Hepatocyte (in vitro differentiated cells): ENCODE data around the gene SLC46A2. TPM values are rescaled to one million over a fixed set of nuclear protein-coding genes. Genes with fewer than 3 reads are reported as not detected.

ENCODE experiments used
- DNase-seq: peaks from one replicate; pipeline ENCODE4 v3.0.0-alpha.2; 2016; ENCODE audit warnings: low spot score
- H2AFZ ChIP-seq: fragments of 200-600 bp; sonication (generic); 2 replicates; pipeline ENCODE4 v1.6.0; 2016; ENCODE audit warnings: antibody characterized with exemption, mild to moderate bottlenecking
- H3K27ac ChIP-seq: fragments of 200-600 bp; sonication (generic); 2 replicates; pipeline ENCODE4 v1.5.1; 2016; ENCODE audit warnings: mild to moderate bottlenecking
- H3K27me3 ChIP-seq: fragments of 200-600 bp; sonication (generic); 2 replicates; pipeline ENCODE4 v1.6.1; 2016
- H3K36me3 ChIP-seq: fragments of 200-600 bp; sonication (generic); replicated peaks from 2 replicates; pipeline ENCODE4 v1.5.1; 2016; ENCODE audit warnings: low read depth; ENCODE audit not compliant: insufficient read depth
- H3K4me1 ChIP-seq: fragments of 200-600 bp; sonication (generic); 2 replicates; pipeline ENCODE4 v1.5.1; 2016; ENCODE audit warnings: mild to moderate bottlenecking, moderate library complexity; ENCODE audit not compliant: insufficient read depth
- H3K4me2 ChIP-seq: fragments of 200-600 bp; sonication (generic); 2 replicates; pipeline ENCODE4 v1.6.0; 2016
- H3K4me3 ChIP-seq: fragments of 200-600 bp; sonication (generic); 2 replicates; pipeline ENCODE4 v1.5.1; 2016; ENCODE audit warnings: mild to moderate bottlenecking
- H3K79me2 ChIP-seq: fragments of 200-600 bp; sonication (generic); 2 replicates; pipeline ENCODE4 v1.6.0; 2017; ENCODE audit warnings: mild to moderate bottlenecking
- H3K9me2 ChIP-seq: fragments of 200-600 bp; sonication (generic); replicated peaks from 2 replicates; pipeline ENCODE4 v1.6.0; 2017; ENCODE audit warnings: mild to moderate bottlenecking; ENCODE audit not compliant: insufficient read depth
- H3K9me3 ChIP-seq: fragments of 200-600 bp; sonication (generic); 2 replicates; pipeline ENCODE4 v1.5.1; 2016; ENCODE audit warnings: low read depth, mild to moderate bottlenecking
- H4K20me1 ChIP-seq: fragments of 200-600 bp; sonication (generic); 2 replicates; pipeline ENCODE4 v1.6.0; 2016; ENCODE audit warnings: mild to moderate bottlenecking; ENCODE audit not compliant: insufficient read depth, poor library complexity, severe bottlenecking
- EZH2 ChIP-seq: fragments of 200-600 bp; sonication (generic); IDR thresholded peaks from 2 replicates; pipeline ENCODE4 v1.6.1; 2016; ENCODE audit warnings: antibody characterized with exemption, mild to moderate bottlenecking, borderline replicate concordance
- EZH2phosphoT487 ChIP-seq: fragments of 200-600 bp; sonication (generic); IDR thresholded peaks from one replicate; pipeline ENCODE4 v1.6.1; 2018; ENCODE audit warnings: antibody characterized with exemption, mild to moderate bottlenecking, low read depth, moderate library complexity; ENCODE audit not compliant: unreplicated experiment, severe bottlenecking
- WGBS: methylation state at CpG from one replicate; pipeline ENCODE4 v1.1.6; 2016; ENCODE audit warnings: low lambda C conversion rate; ENCODE audit errors: missing lambda C conversion rate; 5-methylcytosine and 5-hydroxymethylcytosine counted together
- polyA plus RNA-seq: library from polyadenylated mRNA; unstranded; fragments of >200 nt; fragmentation: Nextera tagmentation; extraction: Ambion mirVana; gene quantifications from 2 replicates; pipeline ENCODE4 v1.2.1, GENCODE V29; 2016
- total RNA-seq: library from RNA; depleted of rRNA; stranded (reverse); fragments of >200 nt; gene quantifications from 2 replicates; pipeline ENCODE4 v1.2.3, GENCODE V29; 2014
- TF ChIP-seq, protein P1 (sequence below): fragments of 200-600 bp; sonication (generic); IDR thresholded peaks from 2 replicates; pipeline ENCODE4 v1.5.1; 2016; ENCODE audit warnings: antibody characterized with exemption, mild to moderate bottlenecking; ENCODE audit not compliant: poor library complexity

The SLC46A2 gene
- total and polyA plus RNA-seq, 2 experiments from 2014 or later: not detected

DNA sequence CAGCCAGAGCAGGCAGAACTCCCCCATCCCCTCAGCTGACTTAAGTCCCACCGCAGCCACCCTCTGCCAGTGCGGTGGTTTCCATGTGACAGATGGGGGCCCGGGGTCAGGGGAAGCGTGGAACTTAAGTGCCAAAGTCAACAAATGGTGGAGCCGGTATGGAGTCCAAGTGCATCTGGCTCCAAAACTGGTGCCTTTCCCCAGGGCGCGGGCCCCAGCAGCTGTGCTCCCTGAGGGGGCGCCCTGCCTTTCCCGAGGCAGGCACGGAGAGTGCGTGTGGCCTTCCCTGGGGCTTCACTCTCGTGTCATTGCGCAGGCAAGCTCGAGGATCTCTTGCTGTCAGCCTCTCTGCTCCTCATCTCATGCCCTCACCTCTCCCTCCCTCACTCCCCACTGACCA, 33.8 kb downstream of the SLC46A2 start:
- WGBS: 93% methylated on average over 14 of the region's 14 CpGs
- Histone ChIP-seq H3K27me3 (no peaks in the 10 kb centered on the region), H3K79me2 (no peaks in the 10 kb centered on the region), H3K9me3 (no peaks in the 10 kb centered on the region), H3K36me3 (no peaks in the 10 kb centered on the region), H3K4me2 (no peak overlapping the region), H3K4me3 (no peak overlapping the region), H2AFZ (no peak overlapping the region), H4K20me1 (no peaks in the 10 kb centered on the region), H3K9me2 (no peaks in the 10 kb centered on the region), H3K4me1 (no peaks in the 10 kb centered on the region), H3K27ac (no peak overlapping the region)
- no peak for TF ChIP-seq EZH2
- TF ChIP-seq EZH2phosphoT487: no peak
- TF ChIP-seq, protein P1, sequence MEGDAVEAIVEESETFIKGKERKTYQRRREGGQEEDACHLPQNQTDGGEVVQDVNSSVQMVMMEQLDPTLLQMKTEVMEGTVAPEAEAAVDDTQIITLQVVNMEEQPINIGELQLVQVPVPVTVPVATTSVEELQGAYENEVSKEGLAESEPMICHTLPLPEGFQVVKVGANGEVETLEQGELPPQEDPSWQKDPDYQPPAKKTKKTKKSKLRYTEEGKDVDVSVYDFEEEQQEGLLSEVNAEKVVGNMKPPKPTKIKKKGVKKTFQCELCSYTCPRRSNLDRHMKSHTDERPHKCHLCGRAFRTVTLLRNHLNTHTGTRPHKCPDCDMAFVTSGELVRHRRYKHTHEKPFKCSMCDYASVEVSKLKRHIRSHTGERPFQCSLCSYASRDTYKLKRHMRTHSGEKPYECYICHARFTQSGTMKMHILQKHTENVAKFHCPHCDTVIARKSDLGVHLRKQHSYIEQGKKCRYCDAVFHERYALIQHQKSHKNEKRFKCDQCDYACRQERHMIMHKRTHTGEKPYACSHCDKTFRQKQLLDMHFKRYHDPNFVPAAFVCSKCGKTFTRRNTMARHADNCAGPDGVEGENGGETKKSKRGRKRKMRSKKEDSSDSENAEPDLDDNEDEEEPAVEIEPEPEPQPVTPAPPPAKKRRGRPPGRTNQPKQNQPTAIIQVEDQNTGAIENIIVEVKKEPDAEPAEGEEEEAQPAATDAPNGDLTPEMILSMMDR: no peak
- DNase-seq: no peak

GRCh38 chr9:112856200-112856599, 34.5 kb downstream of the SLC46A2 start:
- no peaks in the 10 kb centered on the region for H3K79me2 ChIP-seq
- 97% methylated on average over 3 of the region's 8 CpGs for WGBS
- no peak overlapping the region for H3K4me3 ChIP-seq
- no peak for DNase-seq
- no peak overlapping the region for H2AFZ ChIP-seq
- no peaks in the 10 kb centered on the region for H3K4me1 ChIP-seq
- TF ChIP-seq, protein P1: no peak
- TF ChIP-seq EZH2phosphoT487 (no peak), EZH2 (no peak)
- H3K27me3 ChIP-seq: no peaks in the 10 kb centered on the region
- H4K20me1 ChIP-seq: no peaks in the 10 kb centered on the region
- no peaks in the 10 kb centered on the region for H3K9me3 ChIP-seq
- H3K27ac ChIP-seq: no peak overlapping the region
- no peak overlapping the region for H3K4me2 ChIP-seq
- H3K9me2 ChIP-seq: no peaks in the 10 kb centered on the region
- no peaks in the 10 kb centered on the region for H3K36me3 ChIP-seq

GRCh38 chr9:112854657-112855056, 36.0 kb downstream of the SLC46A2 start:
- H3K27me3 ChIP-seq: no peaks in the 10 kb centered on the region
- TF ChIP-seq EZH2: no peak
- TF ChIP-seq EZH2phosphoT487: no peak
- TF ChIP-seq, protein P1: no peak
- H3K4me2 ChIP-seq: no peak overlapping the region
- no peak for DNase-seq
- H3K9me2 ChIP-seq: no peaks in the 10 kb centered on the region
- H3K79me2 ChIP-seq: no peaks in the 10 kb centered on the region
- no peak overlapping the region for H3K4me3 ChIP-seq
- no peak overlapping the region for H2AFZ ChIP-seq
- 94% methylated on average over 10 of the region's 10 CpGs for WGBS
- no peaks in the 10 kb centered on the region for H3K4me1 ChIP-seq
- H4K20me1 ChIP-seq: no peaks in the 10 kb centered on the region
- no peak overlapping the region for H3K27ac ChIP-seq
- H3K36me3 ChIP-seq: no peaks in the 10 kb centered on the region
- no peaks in the 10 kb centered on the region for H3K9me3 ChIP-seq
